NCI-H2029 (cell line): ENCODE measurements around the gene KCNH6.

Experiments
- DNase-seq: peaks from one replicate; lab custom pipeline; 2025; lab: John Stamatoyannopoulos, UW

KCNH6 gene, protein sequence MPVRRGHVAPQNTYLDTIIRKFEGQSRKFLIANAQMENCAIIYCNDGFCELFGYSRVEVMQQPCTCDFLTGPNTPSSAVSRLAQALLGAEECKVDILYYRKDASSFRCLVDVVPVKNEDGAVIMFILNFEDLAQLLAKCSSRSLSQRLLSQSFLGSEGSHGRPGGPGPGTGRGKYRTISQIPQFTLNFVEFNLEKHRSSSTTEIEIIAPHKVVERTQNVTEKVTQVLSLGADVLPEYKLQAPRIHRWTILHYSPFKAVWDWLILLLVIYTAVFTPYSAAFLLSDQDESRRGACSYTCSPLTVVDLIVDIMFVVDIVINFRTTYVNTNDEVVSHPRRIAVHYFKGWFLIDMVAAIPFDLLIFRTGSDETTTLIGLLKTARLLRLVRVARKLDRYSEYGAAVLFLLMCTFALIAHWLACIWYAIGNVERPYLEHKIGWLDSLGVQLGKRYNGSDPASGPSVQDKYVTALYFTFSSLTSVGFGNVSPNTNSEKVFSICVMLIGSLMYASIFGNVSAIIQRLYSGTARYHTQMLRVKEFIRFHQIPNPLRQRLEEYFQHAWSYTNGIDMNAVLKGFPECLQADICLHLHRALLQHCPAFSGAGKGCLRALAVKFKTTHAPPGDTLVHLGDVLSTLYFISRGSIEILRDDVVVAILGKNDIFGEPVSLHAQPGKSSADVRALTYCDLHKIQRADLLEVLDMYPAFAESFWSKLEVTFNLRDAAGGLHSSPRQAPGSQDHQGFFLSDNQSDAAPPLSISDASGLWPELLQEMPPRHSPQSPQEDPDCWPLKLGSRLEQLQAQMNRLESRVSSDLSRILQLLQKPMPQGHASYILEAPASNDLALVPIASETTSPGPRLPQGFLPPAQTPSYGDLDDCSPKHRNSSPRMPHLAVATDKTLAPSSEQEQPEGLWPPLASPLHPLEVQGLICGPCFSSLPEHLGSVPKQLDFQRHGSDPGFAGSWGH

DNA sequence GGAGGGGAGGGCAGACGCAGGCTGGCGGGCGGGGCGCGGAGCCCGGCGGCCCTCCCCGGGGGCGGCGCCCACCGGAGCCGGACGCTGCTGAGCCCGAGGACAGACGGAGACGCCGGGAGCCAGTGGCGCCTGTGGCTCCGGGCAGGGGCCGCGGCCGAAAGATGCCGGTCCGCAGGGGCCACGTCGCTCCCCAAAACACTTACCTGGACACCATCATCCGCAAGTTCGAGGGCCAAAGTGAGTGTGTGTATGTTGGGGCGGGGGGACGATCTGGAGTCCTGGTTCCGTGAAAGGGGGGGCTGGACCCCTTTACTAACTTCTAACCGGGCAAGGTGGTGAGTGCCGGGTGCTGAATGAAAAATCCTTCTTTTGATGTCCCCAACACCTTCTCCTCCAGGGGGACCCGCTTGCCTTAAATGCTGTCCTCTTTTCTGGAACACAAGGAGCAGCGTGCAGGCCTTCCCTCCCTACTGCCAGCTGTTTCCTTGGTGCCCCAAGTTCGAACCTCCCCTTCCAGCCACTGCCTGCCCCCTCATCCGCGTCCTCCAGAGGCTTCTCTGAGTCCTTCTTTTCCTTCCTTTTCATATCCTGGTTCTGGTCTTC is at the start of gene KCNH6:
Gene KCNH6, plus strand, starts transcription at position 106 of the 603 bp plus-strand sequence. Its CDS starts 56 bp downstream, at position 162.
- no peak for DNase-seq

GRCh38 chr17:63474174-63474573 is 49.0 kb upstream of the KCNH6 start:
- peak; percentile 84 for DNase-seq

- DNase-seq, result peak; percentile 13
Observed at GRCh38 chr17:63474586-63475460, 48.3 kb upstream of the KCNH6 start.

DNA sequence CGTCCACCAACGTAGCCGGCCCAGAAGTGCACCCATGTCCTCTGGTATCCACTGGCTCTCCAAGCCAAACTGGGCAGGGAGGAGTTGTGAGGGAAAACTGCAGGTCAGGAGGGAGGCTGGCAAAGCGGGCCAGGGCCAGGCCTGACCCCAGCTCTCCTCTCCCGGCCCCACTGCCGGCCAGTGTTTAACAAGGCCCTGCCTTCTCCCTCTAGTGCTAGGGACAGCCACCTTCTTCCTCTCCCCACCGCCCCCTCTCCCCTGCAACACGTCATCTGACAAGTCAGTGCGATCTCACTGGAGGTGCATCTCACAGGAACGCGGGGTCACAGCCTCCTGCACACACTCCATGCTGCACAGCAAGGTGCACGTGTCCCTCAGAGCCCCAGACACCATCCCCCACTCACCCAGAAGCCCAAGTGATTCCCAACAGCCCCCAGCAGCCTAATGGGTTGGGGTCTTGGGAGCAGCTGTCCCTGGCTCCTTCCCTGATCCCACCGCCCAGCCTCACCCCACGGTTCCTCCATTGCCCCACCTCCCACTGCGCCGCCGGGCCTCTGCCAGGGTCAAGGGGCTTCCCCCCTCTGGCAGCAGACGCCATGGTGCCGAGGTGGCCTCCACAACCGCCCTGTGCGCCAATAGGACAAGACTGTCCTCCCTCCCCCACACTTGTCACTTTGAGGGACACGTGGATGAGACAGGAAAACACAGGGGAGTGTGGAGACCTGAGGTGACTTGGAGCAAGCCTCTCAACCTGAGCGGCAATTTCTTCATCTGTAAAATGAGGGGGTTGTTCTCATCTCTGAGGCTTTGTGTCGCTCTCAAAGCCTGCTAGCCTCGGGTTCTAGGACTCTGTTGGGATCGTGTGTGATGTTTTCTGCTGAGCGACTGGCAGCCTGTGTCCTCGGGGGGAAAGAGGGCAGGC is 47.4 kb upstream of the KCNH6 start:
- no peak for DNase-seq

GRCh38 chr17:63476459-63476853 is 46.7 kb upstream of the KCNH6 start:
- DNase-seq, result no peak

DNA sequence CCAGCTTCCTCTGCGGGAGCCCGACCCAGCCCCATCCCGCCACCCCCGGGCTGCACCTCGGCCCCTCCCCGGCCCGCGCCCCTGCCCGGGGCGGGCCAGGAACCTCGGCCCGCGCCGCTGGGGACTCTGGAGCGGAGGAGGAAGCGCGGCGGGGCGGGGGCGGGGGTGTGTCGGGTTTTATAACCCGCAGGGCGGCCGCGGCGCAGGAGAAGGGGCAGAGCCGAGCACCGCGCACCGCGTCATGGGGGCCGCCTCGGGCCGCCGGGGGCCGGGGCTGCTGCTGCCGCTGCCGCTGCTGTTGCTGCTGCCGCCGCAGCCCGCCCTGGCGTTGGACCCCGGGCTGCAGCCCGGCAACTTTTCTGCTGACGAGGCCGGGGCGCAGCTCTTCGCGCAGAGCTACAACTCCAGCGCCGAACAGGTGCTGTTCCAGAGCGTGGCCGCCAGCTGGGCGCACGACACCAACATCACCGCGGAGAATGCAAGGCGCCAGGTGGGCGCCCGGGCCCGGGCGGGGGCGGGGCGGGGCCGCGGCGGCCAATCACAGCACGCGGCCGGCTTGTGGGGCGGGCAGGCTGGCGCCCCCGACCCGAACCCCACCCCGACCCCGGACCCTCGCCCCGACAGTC is 46.2 kb upstream of the KCNH6 start, which contains the start of gene ACE:
Gene ACE, plus strand, starts transcription at position 208 of the 626 bp plus-strand sequence. Its CDS starts 34 bp downstream, at position 242.
- peak; percentile 26 for DNase-seq

DNA sequence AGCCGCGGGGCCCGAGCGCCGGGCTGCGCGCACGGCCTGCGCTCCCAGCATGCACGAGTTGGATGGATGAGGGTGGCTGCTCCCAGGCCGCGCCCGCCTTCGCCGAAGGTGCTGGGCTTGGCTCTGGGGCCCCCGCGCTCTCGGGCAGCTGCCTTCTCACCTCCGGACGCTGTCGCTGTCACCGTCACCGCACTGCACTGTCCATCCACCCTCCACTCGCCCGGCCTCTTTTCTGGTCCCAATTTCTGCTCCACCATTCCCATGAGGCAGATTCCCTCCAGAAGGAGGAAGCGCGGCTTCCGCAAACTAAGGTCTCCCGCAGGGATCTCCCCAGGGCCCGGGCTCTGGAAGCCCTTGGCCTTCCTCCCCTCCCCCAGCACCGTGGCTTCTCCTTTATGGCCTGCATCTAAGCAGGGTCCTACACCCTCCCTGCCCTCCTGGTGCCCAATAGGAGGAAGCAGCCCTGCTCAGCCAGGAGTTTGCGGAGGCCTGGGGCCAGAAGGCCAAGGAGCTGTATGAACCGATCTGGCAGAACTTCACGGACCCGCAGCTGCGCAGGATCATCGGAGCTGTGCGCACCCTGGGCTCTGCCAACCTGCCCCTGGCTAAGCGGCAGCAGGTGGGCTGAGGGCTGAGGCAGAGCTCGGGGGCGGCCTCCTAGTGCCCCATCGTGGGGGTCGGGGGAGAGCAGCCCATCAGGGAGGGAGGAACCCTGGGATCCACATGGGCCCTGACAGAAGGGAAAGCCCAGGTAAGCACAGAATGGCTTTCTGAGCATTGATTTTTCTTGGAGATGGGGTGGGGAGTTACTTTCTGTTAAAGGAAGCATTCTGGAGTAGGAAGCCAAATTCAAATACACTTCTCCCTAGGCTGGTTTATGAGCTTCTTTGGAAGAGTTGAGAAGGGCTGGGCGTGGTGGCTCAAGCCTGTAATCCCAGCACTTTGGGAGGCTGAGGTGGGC is 45.4 kb upstream of the KCNH6 start:
- no peak for DNase-seq

- DNase-seq, result peak; percentile 23
Observed at GRCh38 chr17:63478814-63479494, 44.2 kb upstream of the KCNH6 start.

GRCh38 chr17:63479495-63480184 is 43.5 kb upstream of the KCNH6 start:
- DNase-seq, result no peak

- no peak for DNase-seq
Observed at GRCh38 chr17:63480192-63480784, 42.9 kb upstream of the KCNH6 start.

- DNase-seq, result peak; percentile 93
Observed at GRCh38 chr17:63480826-63481487, 42.2 kb upstream of the KCNH6 start.

DNA sequence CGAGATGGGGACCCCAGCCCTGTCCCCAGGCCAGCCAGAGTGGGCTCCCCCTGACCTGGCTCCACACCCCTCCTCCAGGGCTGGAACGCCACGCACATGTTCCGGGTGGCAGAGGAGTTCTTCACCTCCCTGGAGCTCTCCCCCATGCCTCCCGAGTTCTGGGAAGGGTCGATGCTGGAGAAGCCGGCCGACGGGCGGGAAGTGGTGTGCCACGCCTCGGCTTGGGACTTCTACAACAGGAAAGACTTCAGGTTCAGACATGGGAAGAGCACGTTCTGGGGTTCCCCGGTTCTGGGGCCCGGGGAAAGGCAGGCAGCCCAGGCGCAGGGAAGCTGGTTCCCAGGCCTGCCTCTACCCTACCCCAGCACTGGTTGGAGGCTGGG is 41.7 kb upstream of the KCNH6 start:
- DNase-seq, result no peak

DNA sequence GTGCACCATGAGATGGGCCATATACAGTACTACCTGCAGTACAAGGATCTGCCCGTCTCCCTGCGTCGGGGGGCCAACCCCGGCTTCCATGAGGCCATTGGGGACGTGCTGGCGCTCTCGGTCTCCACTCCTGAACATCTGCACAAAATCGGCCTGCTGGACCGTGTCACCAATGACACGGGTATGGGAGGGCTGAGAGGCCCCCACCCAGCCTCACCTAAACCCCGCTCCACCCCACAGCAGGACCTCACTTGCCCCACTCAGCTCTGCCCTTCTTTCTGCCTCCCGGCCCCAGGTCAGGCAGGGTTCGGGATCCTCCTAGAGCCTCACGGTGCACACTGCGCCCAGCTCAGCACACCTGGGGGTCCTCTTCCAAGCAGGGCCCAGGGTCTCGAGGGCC is 40.6 kb upstream of the KCNH6 start:
- DNase-seq, result no peak

GRCh38 chr17:63483038-63483437 is 40.1 kb upstream of the KCNH6 start:
- DNase-seq, result no peak

DNA sequence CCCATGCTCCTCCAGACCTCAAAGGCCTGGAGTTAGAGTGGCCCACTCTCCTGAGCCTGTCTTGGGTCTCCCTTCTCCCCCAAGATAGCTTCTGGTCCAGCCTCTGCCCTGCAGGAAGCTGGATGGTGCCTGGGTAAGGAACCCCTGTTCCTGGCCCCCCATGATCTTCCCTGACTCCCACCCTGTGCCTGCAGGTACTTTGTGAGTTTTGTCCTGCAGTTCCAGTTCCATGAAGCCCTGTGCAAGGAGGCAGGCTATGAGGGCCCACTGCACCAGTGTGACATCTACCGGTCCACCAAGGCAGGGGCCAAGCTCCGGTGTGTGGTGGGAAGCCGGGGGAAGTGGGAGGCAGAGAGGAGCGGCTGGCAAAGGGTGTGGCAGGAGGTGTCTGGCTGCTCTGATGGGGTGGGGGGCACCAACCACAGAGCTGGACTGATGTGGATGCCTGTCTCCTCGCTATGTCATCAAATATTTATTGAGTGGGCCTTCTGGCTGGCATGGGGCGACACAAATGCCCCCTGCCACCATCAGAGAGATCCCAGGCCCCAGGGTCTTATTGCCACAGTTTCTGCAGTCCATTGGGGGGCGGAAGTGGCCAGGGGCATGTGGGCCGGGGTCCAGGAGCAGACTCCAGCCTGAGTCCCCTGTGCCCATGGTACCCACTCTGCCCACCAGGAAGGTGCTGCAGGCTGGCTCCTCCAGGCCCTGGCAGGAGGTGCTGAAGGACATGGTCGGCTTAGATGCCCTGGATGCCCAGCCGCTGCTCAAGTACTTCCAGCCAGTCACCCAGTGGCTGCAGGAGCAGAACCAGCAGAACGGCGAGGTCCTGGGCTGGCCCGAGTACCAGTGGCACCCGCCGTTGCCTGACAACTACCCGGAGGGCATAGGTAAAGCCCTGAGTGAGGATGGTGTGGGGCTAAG is 39.2 kb upstream of the KCNH6 start:
- no peak for DNase-seq
